A549 treated with dexamethasone at 1 μM for 4 hours (cell line): ENCODE results near the gene SLC22A1. TPM values are rescaled to one million over a fixed set of nuclear protein-coding genes. Genes with fewer than 3 reads are reported as not detected.

Experiments used
- total RNA-seq: library from RNA; stranded (reverse); fragments of 200-300 nt; extraction: Qiagen RNA extraction; gene quantifications from 5 replicates; pipeline ENCODE4 v1.2.3, GENCODE V29; 2022

The SLC22A1 gene
- 2.1 to 2.6 TPM (median 2.4 TPM) in 5 replicates for total RNA-seq

DNA sequence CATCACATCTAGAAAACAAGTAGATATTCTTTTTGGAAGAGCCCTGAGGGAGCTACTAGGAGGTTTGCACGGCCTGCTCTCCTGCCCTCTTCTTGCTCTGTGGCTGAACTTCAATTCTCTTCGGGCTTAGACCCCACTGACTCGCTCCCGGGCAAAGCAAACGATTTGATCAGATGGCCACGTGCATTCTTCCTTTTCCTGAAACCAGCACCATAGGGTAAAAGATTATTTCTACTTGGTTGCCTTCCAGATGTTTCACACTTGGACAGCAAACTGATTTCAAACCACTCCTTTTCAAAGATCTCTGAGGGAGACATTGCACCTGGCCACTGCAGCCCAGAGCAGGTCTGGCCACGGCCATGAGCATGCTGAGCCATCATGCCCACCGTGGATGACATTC, at the start of gene SLC22A1:
Gene SLC22A1 (plus strand): TSS at position 258 of the 400 bp plus-strand sequence. CDS start 121 bp downstream, at position 379.

Other genes with a start within 250 kb of the SLC22A1 start
- not detected in 5 replicates for gene MAS1, start 230.8 kb upstream of the SLC22A1 start, total RNA-seq
- gene IGF2R, start 152.7 kb upstream of the SLC22A1 start, total RNA-seq = 29.0 to 37.7 TPM (median 33.6 TPM) in 5 replicates
- 0.04 to 0.15 TPM (median 0.06 TPM) in 3 of 5 replicates, not detected in the others for gene SLC22A2, start 137.0 kb downstream of the SLC22A1 start, total RNA-seq
- 49.8 to 63.4 TPM (median 59.2 TPM) in 5 replicates for gene SLC22A3, start 226.6 kb downstream of the SLC22A1 start, total RNA-seq